ENCODE results near the gene CORO1C. TPM values are rescaled to one million over a fixed set of nuclear protein-coding genes. Genes with fewer than 3 reads are reported as not detected.

The CORO1C gene
- polyA plus RNA-seq, 3 donors: 58.9 to 66.0 (median 62.2) TPM

DNA sequence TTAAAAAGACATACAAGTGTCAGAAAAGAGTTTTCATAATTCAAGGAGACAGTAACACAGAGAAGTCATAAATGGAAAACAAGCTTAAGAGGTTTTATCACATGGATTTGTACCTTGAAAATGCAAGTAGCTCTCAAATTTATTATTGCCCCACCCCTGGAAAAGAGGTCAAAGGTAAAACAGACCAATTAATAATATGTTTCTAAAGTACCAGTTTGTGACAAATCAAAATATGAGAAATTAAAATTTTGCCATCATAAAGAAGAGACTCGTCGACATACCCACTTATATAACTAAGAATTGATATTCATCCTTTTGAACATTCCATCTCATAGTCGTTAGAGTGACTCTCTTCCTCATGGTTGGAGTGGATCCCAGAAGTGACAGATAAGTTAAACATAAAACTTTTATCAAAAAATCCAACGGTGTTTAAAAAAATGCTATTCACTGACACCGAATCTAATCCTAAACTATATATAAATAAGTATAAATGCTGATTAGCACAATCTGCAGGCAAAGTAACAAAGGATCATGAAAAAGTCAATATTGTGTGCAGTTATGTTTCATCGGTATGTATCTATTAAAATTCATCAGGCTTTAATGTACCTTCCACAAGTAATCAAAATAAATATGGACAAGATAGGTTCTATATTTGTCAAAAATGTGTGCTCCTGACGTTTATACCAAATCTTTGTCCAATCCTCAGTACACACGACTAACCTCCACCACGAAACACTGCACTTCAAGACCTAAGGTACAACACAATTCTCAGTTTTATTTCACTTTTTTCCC, 2.3 kb downstream of the CORO1C start:
- no peak for DNase-seq

DNA sequence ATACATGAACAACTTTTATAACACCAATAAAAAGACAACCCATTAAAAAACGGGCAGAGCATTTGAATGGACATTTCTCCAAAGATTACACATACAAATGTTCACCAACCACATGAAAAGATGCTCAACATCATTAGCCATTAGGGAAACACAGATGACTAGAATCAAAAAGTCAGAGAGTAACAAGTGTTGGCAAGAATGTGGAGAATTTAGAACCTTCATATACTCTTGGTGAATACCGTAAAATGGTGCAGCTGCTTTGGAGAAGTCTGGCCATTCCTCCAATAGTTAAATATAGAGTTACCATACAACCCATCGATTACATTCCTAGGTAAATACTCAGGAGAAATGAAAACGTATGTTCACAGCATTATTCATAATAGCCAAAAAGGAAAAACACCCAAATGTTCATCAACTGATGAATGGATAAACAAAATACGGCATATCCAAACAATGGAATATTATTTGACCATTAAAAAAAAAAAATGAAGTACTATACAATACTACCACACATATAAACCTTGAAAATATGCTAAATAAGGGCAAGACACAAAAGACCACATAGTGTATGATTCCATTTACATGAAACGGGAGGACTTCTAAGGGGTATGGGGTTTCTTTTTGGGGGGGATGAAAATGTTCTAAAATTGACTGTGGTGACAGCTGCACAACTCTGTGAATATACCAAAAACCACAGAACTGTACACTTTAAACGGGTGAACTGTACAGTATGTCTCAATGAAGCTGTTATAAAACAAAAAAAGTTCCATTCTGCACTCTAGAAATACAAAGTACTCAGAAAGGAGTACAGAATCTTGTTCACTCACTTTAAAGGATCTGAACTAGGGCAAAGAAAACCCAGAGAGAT, 3.2 kb downstream of the CORO1C start:
- no peak for DNase-seq

DNA sequence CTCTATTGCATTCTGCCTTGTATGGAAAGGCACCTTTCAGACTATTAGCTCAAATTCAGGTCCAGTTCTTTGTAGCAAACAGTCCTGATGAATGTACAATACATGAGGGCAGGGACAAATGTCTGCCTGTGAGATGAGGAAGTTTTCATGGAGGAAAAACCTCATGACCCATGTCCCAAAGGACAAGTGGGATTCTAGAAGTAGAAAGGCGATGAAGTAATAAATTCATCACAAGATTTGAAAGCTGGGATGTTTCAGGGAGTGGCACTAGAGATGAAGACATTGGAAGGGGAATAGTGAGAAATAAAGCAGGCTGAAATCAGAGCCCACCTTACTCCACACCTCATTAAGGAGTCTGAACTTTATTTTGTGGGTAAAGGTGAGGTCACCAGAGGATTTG, 4.2 kb downstream of the CORO1C start:
- no peak for DNase-seq

DNA sequence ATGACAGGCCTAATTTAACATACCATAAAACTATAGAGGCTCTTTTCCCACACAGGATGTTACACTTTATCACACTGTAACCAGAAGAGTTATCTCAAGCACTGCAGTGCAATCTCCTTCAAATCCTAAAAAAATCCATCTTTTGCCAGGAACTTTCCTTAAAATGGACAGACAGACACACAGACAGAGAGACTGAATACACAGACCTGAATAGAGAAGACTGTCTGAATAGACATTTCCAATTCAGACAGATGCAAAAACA, 6.5 kb downstream of the CORO1C start:
- DNase-seq: no peak

DNA sequence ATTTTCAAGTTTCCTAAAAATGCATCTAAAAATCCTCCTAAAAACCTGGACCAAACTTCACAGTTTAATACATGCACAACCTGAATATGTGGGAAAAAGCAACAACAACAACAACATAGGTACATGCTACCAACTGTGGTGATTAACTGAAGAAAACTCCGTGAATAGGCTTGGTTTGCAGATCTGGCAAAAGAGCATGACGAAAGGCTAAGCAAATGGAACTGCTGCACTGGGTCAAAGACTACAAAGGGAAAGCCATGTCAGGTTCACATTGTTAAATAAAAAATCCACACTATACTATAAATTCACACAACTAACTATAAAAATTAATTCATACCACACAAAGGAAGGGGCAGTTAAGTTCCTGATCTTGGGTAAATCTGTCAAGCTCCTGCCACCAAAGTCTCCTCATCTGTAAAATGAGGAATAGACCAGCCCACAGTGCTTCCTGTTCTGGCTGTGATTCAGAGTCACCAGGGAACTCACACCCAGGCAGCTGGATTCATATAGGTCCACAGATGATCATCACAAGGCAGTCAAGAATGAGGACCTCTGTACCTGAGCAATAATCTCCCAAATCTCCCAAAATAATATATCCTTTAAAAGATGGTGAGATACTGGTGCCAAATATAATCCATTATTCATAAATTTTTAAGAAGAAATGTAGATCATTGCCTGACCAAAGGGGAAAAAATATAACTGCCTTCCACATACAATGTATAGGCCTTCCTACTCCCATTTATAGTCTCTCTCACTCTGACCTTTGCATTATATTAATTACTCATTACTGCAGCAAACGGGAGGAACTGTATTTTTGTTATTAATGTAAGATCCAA, 7.0 kb downstream of the CORO1C start:
- no peak for DNase-seq

DNA sequence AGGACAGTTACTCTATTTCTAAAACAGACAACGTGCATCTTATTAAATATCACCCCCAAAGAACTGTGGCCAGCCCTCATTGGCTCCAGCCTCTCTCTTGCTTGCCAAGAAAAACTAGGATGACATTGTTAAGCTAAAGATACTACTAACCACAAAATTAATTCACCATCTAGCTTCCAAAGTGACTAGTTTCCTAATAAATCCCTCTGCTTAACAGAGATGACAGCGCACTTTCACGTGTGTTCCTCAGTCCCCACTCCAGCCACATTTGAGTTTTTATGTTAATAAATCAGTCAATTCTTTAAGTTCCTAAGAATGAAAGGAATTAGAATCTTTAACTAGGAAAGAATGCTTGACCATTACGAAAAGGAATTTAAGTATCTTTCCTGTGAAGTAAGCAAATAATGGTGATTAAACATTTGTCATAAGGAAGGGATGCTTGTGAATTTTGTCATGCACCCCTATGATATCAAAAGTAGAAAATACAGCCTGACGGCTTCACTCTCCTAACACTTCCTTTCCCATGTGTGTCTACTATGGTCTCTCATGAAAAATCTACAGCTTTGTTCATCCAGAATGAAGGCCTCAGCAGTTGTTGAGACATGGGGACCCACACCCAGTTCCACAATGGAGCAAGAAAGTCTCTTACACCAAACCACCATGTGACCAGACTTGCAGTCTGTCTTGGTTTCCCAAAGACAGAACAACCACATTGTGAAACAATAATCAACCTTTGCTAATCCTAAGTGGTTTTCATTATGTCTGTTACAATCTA, 8.1 kb downstream of the CORO1C start:
- no peak for DNase-seq

DNA sequence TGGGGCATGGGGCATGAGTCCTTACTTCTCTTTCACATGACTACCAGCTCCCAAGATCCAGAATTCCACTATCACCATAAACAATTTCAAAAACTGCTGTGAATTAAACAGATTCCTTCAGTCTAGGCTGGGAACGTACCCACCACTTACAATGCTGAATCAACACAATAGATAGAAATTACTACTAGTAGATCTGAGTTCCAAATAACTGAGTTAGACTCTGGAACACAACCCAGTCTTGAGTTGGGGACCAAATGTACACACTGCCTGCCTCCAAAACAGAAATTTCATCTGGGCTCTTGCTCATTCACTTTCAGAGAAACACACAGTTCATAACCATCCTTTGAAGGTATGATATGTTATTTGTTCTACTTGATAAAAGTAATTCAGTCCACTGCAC, 8.9 kb downstream of the CORO1C start:
- DNase-seq: no peak

DNA sequence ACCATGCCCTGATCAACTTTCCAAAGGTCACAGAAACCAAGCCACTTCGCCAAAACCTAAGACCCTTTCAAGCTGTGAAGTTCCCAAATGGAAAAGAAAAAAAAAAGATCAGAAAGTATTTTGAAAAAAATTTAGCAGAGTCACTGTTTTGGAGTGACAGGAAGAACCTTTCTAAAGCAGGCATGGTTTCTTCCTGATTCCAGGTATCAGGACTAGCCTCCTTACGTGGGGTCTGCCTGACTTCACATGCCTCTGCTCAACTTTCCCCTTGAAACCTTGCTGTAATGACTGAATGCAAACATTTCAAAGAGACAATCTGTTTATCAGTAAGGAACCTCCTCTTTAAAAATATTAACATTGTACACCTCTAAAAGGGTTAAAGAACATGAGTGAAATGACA, 9.5 kb downstream of the CORO1C start:
- DNase-seq: no peak

DNA sequence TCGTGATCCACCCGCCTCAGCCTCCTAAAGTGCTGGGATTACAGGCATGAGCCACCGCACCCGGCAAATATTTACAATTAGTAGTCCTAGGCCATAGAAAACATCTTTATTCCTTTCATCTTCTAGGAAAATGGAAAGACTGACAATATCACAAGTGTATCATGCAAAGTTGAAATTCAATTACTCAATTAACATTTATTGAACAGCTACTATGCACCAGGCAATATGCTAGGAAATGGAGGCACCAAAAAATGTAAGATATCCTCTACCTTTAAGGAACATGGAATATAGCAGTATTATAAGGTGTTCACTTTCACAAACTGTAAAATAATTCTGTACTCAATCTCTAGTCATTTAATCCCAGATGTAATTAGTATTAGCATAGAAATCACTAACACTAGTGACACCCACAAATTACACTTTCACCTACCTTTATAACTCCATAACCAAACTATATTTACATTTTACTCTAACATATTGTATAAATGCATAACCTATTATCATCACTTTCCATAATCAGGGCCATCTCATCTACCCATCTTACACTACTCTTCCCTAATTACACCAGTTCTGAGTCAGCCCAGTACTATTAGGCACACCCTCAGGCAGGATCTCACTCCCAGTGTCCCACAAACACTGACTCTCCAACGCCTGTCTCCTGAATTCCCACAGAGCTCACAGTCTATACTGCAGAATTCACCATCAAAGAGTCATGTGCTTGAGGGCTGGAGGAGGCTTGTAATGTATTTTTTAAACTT, 10.4 kb downstream of the CORO1C start:
- DNase-seq: no peak

DNA sequence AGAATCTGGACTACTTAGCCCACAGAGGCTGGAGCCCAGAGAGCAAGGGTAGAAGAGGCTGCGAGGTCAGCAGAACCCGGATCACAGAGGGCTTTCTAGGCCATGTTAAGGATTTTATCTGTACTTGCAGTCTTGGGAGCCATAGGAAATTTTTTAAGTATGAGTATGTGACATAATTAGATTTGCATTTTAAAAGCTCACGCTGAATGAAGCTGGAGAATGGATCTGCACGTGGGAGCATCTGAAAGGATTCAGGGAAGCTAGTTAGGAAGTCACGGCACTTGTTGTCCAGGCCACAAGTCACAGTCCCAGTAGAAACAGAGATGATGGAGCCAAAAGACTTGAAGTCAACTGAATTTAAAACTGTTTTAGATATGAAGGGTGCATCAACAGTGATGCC, 14.1 kb downstream of the CORO1C start:
- DNase-seq: no peak

DNA sequence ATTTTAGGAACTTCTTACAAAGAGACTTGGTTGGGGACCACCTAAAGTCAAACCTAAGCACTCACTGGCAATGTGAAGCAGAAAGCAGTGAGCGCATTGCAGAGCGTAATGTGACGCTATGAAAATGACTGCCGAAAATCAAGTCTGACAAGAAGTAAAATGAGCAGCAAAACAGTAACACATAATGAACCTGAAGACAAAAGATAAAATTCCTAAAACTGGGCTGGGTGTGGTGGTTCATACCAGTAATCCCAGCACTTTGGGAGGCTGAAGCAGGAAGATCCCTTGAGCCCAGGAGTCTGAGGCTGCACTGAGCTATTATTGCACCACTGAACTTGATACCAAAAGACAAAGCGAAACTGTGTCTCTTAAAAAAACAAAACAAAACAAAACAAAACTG, 16.5 kb downstream of the CORO1C start:
- DNase-seq: no peak

DNA sequence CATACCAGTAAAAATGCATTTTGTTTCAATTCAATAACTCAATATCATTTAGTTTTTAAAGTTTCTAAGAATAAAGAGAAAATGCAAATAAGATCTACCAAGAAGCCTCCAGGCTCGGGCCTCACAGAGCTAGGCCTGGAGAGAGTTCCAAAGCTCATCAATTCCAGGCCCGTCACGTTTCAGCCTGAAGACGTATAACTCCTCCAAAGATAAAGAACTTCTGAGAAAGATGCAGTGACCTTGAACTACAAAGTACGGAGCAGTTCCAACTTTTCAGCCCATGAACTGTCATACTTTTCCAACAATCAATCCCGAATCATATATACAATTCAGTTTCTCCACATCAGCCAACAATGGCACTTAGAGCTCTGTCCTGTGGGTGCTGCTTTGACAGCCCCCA, 17.8 kb downstream of the CORO1C start:
- no peak for DNase-seq

DNA sequence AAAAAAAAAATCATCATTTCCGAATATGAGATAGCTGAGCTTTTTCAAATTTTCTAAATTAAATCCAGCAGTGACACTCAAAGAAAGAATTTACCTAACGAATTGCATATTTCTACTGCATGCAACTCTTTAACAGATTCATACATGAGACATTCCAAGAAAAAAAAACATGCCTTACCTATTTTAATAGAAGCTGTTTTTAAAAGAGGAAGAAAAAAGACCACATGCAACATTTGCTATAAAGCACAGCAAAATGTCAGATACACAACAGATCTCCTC, 18.5 kb downstream of the CORO1C start:
- no peak for DNase-seq

DNA sequence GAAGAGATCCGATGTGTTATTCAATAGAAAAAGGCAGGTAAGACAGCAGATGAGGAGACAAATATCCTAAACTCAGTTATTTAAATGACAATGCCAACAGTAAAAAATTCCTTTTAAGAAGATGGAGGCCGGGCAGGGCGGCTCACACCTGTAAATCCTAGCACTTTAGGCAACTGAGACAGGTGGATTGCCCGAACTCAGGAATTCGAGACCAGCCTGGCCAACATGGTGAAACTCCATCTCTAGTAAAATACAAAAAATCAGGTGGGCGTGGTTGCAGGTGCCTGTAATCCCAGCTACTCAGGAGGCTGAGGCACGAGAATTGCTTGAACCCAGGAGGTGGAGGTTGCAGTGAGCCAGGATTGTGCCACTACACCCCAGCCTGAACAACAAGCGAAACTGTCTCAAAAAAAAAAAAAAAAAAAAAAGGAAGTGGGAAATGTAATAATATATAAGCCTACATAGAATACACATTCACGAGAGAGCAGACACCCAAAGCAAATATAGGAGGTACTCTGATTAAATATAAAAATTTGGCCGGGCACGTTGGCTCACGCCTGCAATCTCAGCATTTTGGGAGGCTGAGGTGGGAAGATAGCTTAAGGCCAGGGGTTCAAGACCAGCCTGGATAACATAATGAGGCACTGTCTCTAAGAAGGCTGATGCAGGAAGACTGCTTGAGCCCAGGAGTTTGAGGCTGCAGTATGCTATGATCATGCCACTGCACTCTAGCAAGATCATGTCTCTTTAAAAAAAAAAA, 19.0 kb downstream of the CORO1C start:
- no peak for DNase-seq

DNA sequence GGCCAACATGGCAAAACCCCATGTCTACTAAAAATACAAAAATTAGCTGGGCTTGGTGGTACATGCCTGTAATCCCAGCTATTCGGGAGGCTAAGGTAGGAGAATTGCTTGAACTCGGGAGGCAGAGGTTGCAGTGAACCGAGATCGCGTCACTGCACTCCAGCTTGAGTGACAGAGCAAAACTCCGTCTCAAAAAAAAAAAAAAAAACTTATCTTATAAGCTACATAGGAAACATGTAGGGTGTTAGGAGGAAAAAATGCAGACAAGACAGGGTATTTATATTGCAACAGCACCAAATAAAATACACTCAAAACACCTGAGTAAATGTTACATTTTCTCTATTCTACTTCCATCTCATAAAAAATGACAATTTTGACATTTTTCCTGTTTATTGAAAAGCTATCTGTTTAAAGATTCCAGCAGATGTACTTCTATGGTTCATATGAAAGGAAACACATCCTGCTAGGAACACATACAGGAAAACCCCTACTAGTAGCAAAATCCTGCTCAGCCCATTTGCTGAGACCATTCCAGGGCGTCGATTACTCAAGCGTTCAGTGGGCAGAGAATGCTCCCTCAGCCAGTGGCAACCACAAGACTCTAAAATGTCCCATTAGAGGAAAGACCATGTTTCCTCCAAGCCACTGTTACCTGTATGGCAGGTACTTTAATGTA, 19.7 kb downstream of the CORO1C start:
- no peak for DNase-seq

DNA sequence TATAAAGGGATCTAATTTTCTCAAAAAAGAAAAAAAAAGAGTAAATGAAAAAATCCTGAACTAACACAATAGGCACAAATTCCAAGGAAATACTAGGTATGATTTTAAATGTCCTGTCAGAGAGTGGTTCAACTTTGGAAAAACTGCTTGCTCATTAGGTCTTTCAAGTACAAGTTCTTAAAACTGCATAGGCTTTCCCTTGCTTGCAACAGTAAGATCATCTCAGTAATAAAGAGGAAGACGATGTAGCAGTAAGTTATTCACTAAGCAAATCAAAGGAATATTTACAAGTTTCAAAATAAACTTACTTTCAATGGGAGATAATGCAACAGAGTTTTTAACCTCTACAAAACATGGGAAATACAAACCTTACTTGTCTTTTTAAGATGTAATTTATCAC, 21.6 kb downstream of the CORO1C start:
- no peak for DNase-seq

DNA sequence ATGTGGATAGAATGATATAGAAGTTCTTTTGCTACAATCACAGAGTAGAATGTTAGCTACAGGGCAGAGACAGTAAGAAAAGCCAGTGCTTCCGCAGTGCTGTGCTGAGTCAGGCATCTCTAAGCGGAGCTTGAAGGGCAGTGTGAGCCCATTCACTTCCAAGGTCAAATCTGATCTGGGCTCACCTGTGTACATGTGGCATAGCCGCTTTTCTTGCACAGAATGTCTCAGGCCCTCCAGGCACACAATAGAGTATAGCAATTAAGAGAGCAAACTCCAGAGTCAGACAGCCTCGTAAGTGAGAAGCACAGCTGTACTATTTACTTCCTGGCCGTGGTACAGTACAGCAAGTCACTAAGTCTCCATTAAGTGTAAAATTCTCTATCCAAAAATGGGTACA, 26.8 kb downstream of the CORO1C start:
- DNase-seq: no peak

DNA sequence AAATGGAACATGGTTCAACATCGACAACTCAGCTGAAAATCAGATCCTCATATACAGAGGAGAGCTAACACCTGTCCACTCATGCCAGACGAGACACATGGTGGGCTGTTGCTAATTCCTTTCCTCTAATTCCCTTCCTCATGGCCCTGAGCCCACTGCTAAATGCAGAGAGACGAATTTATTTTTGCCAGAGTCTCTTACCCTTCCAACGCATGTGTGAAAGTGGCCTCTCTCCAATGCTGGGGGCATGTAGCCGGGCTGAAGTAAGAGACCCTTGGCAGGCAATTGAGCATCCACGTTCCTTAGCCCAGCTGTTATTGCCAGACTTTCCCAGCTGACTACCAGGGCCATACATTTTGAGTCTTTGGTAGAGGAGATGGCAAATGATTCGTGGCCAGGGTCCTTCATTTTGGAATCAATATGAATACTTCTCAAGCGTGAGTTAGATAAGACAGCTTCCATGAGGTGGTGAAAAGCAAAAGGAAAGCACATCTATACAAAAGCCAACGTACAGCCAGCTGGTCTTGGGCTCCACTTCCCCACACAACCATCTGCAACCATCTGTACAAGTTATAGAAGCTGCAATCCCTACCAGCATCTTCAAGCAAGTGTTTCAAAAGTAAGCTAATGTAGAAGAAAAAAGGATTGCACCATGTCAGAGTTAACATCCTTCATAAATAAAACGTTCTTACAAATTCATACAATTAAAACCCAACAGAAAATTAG, 28.6 kb downstream of the CORO1C start:
- no peak for DNase-seq

DNA sequence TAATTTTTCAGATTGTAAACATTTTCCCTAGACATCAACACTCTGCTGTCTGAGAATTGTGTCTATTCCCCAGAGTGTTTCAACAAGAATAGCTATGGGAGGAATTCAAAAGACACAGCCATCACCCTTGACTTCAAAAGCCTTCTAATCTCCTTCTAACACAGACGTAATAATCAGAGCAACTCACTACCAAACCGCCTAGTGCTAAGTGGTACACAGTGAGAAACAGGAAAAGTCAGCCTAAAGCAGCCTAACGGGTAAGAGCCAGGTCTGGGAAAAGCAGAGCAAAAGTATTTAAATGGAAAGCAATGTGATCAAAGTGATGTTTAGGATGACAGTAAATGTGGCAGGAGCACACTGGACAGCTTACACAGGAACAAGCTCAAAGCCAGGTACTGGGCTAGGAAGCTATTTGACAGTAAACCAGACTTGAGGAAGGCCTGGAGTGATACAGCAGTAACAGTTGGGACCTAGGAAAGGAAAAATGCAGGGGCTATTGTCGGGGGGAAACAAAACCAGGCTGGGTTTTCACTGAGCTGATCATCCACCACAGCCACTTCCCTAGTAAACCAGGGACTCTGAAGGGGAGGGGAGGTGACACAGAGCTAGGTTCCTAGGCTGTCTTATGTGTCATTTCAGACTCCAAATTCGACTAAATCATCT, 29.4 kb downstream of the CORO1C start:
- no peak for DNase-seq

All from renal pelvis (tissue), 4 donors.